GM21723 (cell line): ENCODE data around the gene ZFAND2B.

ENCODE experiments used
- ATAC-seq: cut with Tn5 transposase; IDR thresholded peaks from one replicate; pipeline ENCODE4 v1.9.1; 2021; ENCODE audit warnings: mild to moderate bottlenecking, moderate library complexity; ENCODE audit not compliant: unreplicated experiment

The ZFAND2B gene

GRCh38 chr2:219220652-219221402, 14.2 kb downstream of the ZFAND2B start:
- ATAC-seq = no peak

GRCh38 chr2:219221957-219222518, 15.5 kb downstream of the ZFAND2B start:
- ATAC-seq = no peak

GRCh38 chr2:219223831-219224610, 17.4 kb downstream of the ZFAND2B start:
- ATAC-seq = no peak

- ATAC-seq = no peak
Measured at GRCh38 chr2:219225350-219225749, 18.8 kb downstream of the ZFAND2B start.

GRCh38 chr2:219228041-219228910, 21.7 kb downstream of the ZFAND2B start:
- ATAC-seq = no peak

- ATAC-seq = peak; percentile 1
Measured at GRCh38 chr2:219228911-219229304, 22.3 kb downstream of the ZFAND2B start.

GRCh38 chr2:219229305-219230058, 22.9 kb downstream of the ZFAND2B start, which contains the start of the genes ANKZF1 and ATG9A:
Gene ANKZF1 (plus strand): TSS chr2:219229806. CDS start chr2:219230258, 452 bp downstream.
Gene ATG9A (minus strand): TSS chr2:219229636. CDS start chr2:219228024, 1,612 bp downstream.
- peak; percentile 98 for ATAC-seq

GRCh38 chr2:219230059-219230540, 23.5 kb downstream of the ZFAND2B start:
- peak; percentile 26 for ATAC-seq

- no peak for ATAC-seq
Measured at GRCh38 chr2:219234331-219234730, 27.7 kb downstream of the ZFAND2B start.

GRCh38 chr2:219243291-219243761, 36.7 kb downstream of the ZFAND2B start:
- no peak for ATAC-seq

GRCh38 chr2:219244789-219245147, 38.2 kb downstream of the ZFAND2B start:
- no peak for ATAC-seq

GRCh38 chr2:219245148-219245898, 38.7 kb downstream of the ZFAND2B start, which contains the start of the genes GLB1L and STK16:
Gene GLB1L (minus strand): TSS chr2:219245444. CDS start chr2:219243573, 1,871 bp downstream.
Gene STK16 (plus strand): TSS chr2:219245479. CDS start chr2:219246000, 521 bp downstream.
- ATAC-seq = peak; percentile 77

GRCh38 chr2:219245899-219246230, 39.3 kb downstream of the ZFAND2B start:
- no peak for ATAC-seq

- no peak for ATAC-seq
Measured at GRCh38 chr2:219246559-219246958, 40.0 kb downstream of the ZFAND2B start.

GRCh38 chr2:219247678-219248642, 41.4 kb downstream of the ZFAND2B start:
- no peak for ATAC-seq

GRCh38 chr2:219248845-219249202, 42.2 kb downstream of the ZFAND2B start:
- ATAC-seq = no peak

GRCh38 chr2:219249203-219249980, 42.8 kb downstream of the ZFAND2B start:
- ATAC-seq = peak; percentile 27
